ENCODE data around the gene ATOX1. TPM values are rescaled to one million over a fixed set of nuclear protein-coding genes. Genes with fewer than 3 reads are reported as not detected.
A peak's percentile ranks its signal among the peaks of the same experiment; 100 is the strongest.

The ATOX1 gene
- total and polyA plus RNA-seq, 2 donors (not counting 1 experiment from before 2014, with no cell fraction given): 37.3 to 43.6 TPM

- ChIA-PET CTCF (interaction anchor here (0.5 to 11.7 kb wide), 16 partner anchors 8 to 510 kb away, joined by 3 to 156 read pairs (median 8); partner anchors contain the start of gene ATOX1), POLR2A (interaction anchor here (1.6 kb wide), 1 partner anchor 30 kb away, joined by 4 read pairs; the partner anchor contains the start of gene G3BP1)
- Histone ChIP-seq H3K4me3 (ENCODE audit: control extremely low read depth in 1 of 5, extremely low read depth in 1 of 5, insufficient read depth in 1 of 5, low read depth in 2 of 5, low read length in 4 of 5) (no peak overlapping the region), H3K9ac (ENCODE audit: low read length) (no peak overlapping the region), H3K27me3 (replicated peaks in 1 of 4; ENCODE audit: control extremely low read depth in 1 of 4, control insufficient read depth in 3 of 4, insufficient read depth in 4 of 4, low read length in 3 of 4) (no peaks in the 10 kb centered on the region), H3K36me3 (replicated peaks in 1 of 2; ENCODE audit: control extremely low read depth in 1 of 2, control insufficient read depth in 1 of 2, extremely low read depth in 1 of 2, insufficient read depth in 2 of 2, low read length in 1 of 2) (peaks cover 9 to 30% of the 10 kb centered on the region in 2 experiments), H4K20me1 (ENCODE audit: control insufficient read depth, insufficient read depth, low read length, poor library complexity, severe bottlenecking) (peaks cover 6% of the 10 kb centered on the region), H2AFZ (ENCODE audit: insufficient read depth, low read depth, low read length, poor library complexity, severe bottlenecking) (peak overlapping the region; percentile 38), H3K4me2 (replicated peaks; ENCODE audit: low read depth, low read length, poor library complexity, severe bottlenecking) (peak overlapping the region; percentile 27), H3K4me1 (ENCODE audit: control insufficient read depth in 2 of 2, insufficient read depth in 2 of 2, low read length in 2 of 2) (peaks cover 17 to 19% of the 10 kb centered on the region in 2 donors), H3K79me2 (ENCODE audit: control insufficient read depth, insufficient read depth, low read length) (peaks cover 7% of the 10 kb centered on the region), H3K27ac (ENCODE audit: low read length in 2 of 2) (no peak overlapping the region), H3K9me3 (ENCODE audit: control extremely low read depth in 1 of 3, control insufficient read depth in 2 of 3, insufficient read depth in 1 of 3, low read length in 2 of 3) (no peaks in the 10 kb centered on the region)
- intact Hi-C loops (cut with micrococcal nuclease): loop anchor here (1.0 to 2.0 kb wide), 3 partner anchors 30 to 294 kb away; partner anchors contain the start of genes G3BP1 and SLC36A1
- Mint-ChIP-seq H3K27ac (no peak overlapping the region), H3K4me3 (no peak overlapping the region), H3K9me3 (ENCODE audit: insufficient read depth) (no peaks in the 10 kb centered on the region), H3K4me1 (peaks cover 23% of the 10 kb centered on the region), H3K27me3 (no peaks in the 10 kb centered on the region)
- DNase-seq: no peak
- ATAC-seq (ENCODE audit: low read depth): no peak
- peak; percentile 65 for TF ChIP-seq CTCF (IDR thresholded peaks at IDR 0.05)
- TF ChIP-seq EZH2 (IDR thresholded peaks at IDR 0.05; ENCODE audit: borderline replicate concordance, insufficient read depth, low read depth, low read length, poor library complexity, severe bottlenecking): no peak
- WGBS (ENCODE audit: insufficient coverage): 43% methylated on average over 1 of the region's 2 CpGs
Measured at GRCh38 chr5:151740958-151741373, 17.5 kb downstream of the ATOX1 start.

GRCh38 chr5:151740336-151740942 lies 18.0 kb downstream of the ATOX1 start:
- peaks cover 19% of the 10 kb centered on the region for H3K4me1 Mint-ChIP-seq
- no peak overlapping the region for H3K4me3 Mint-ChIP-seq
- Histone ChIP-seq H4K20me1 (ENCODE audit: control insufficient read depth, insufficient read depth, low read length, poor library complexity, severe bottlenecking) (peaks cover 6% of the 10 kb centered on the region), H3K4me3 (ENCODE audit: control extremely low read depth in 1 of 5, extremely low read depth in 1 of 5, insufficient read depth in 1 of 5, low read depth in 2 of 5, low read length in 4 of 5) (no peak overlapping the region), H3K4me1 (ENCODE audit: control insufficient read depth in 2 of 2, insufficient read depth in 2 of 2, low read length in 2 of 2) (peaks cover 13 to 14% of the 10 kb centered on the region in 2 donors), H3K9ac (ENCODE audit: low read length) (no peak overlapping the region), H3K4me2 (replicated peaks; ENCODE audit: low read depth, low read length, poor library complexity, severe bottlenecking) (peak overlapping the region; percentile 27), H2AFZ (ENCODE audit: insufficient read depth, low read depth, low read length, poor library complexity, severe bottlenecking) (peak overlapping the region; percentile 38), H3K9me3 (ENCODE audit: control extremely low read depth in 1 of 3, control insufficient read depth in 2 of 3, insufficient read depth in 1 of 3, low read length in 2 of 3) (no peaks in the 10 kb centered on the region), H3K79me2 (ENCODE audit: control insufficient read depth, insufficient read depth, low read length) (peaks cover 7% of the 10 kb centered on the region), H3K27me3 (replicated peaks in 1 of 4; ENCODE audit: control extremely low read depth in 1 of 4, control insufficient read depth in 3 of 4, insufficient read depth in 4 of 4, low read length in 3 of 4) (no peaks in the 10 kb centered on the region), H3K27ac (ENCODE audit: low read length in 2 of 2) (no peak overlapping the region), H3K36me3 (replicated peaks in 1 of 2; ENCODE audit: control extremely low read depth in 1 of 2, control insufficient read depth in 1 of 2, extremely low read depth in 1 of 2, insufficient read depth in 2 of 2, low read length in 1 of 2) (peaks cover 9 to 25% of the 10 kb centered on the region in 2 experiments)
- H3K9me3 Mint-ChIP-seq (ENCODE audit: insufficient read depth): no peaks in the 10 kb centered on the region
- WGBS (ENCODE audit: insufficient coverage): 20% methylated on average over 6 of the region's 11 CpGs
- peak; percentile 74 for ATAC-seq (ENCODE audit: low read depth)
- intact Hi-C loops (cut with micrococcal nuclease): loop anchor here (1.0 to 2.0 kb wide), 3 partner anchors 30 to 293 kb away; partner anchors contain the start of genes G3BP1 and SLC36A1
- no peaks in the 10 kb centered on the region for H3K27me3 Mint-ChIP-seq
- ChIA-PET CTCF (interaction anchor here (0.5 to 11.7 kb wide), 21 partner anchors 9 to 511 kb away, joined by 3 to 156 read pairs (median 6); partner anchors contain the start of gene ATOX1), POLR2A (interaction anchor here (1.6 kb wide), 1 partner anchor 31 kb away, joined by 4 read pairs; the partner anchor contains the start of gene G3BP1)
- peak; percentile 73 for DNase-seq
- H3K27ac Mint-ChIP-seq: no peak overlapping the region
- TF ChIP-seq CTCF (IDR thresholded peaks at IDR 0.05): peak; percentile 92
- TF ChIP-seq EZH2 (IDR thresholded peaks at IDR 0.05; ENCODE audit: borderline replicate concordance, insufficient read depth, low read depth, low read length, poor library complexity, severe bottlenecking): no peak

Measured in B cell (primary cell).